ENCODE results near the gene ATF7IP. TPM values are rescaled to one million over a fixed set of nuclear protein-coding genes. Genes with fewer than 3 reads are reported as not detected.
A peak's percentile ranks its signal among the peaks of the same experiment; 100 is the strongest.

The ATF7IP gene
- polyA plus RNA-seq, 3 donors: 51.7 to 64.2 (median 55.5) TPM

GRCh38 chr12:14408208-14408607 is 42.7 kb downstream of the ATF7IP start:
- no peak for DNase-seq

GRCh38 chr12:14410177-14410576 is 44.7 kb downstream of the ATF7IP start:
- DNase-seq: no peak

GRCh38 chr12:14410841-14411569 is 45.5 kb downstream of the ATF7IP start:
- DNase-seq: no peak

- DNase-seq: peak; percentile 51
These were observed 51.2 kb downstream of the ATF7IP start for GRCh38 chr12:14416658-14417057.

GRCh38 chr12:14417715-14418114 is 52.2 kb downstream of the ATF7IP start:
- DNase-seq: peak; percentile 53

GRCh38 chr12:14418451-14418890 is 53.0 kb downstream of the ATF7IP start:
- DNase-seq: no peak

- no peak for DNase-seq
These were observed 57.2 kb downstream of the ATF7IP start for GRCh38 chr12:14422516-14423230.

GRCh38 chr12:14424545-14424944 is 59.1 kb downstream of the ATF7IP start:
- no peak for DNase-seq

GRCh38 chr12:14426792-14427191 is 61.3 kb downstream of the ATF7IP start:
- no peak for DNase-seq

GRCh38 chr12:14427929-14428328 is 62.4 kb downstream of the ATF7IP start:
- no peak for DNase-seq

GRCh38 chr12:14430394-14430986 is 65.0 kb downstream of the ATF7IP start:
- no peak for DNase-seq

GRCh38 chr12:14431975-14432374 is 66.5 kb downstream of the ATF7IP start:
- no peak for DNase-seq

- no peak for DNase-seq
These were observed 70.1 kb downstream of the ATF7IP start for GRCh38 chr12:14435627-14436026.

GRCh38 chr12:14442221-14442881 is 76.9 kb downstream of the ATF7IP start:
- no peak for DNase-seq

- no peak for DNase-seq
These were observed 78.0 kb downstream of the ATF7IP start for GRCh38 chr12:14443531-14443930.

- no peak for DNase-seq
These were observed 85.0 kb downstream of the ATF7IP start for GRCh38 chr12:14450479-14450878.

- DNase-seq: no peak
These were observed 86.9 kb downstream of the ATF7IP start for GRCh38 chr12:14452336-14452735.

GRCh38 chr12:14452865-14453264 is 87.4 kb downstream of the ATF7IP start:
- DNase-seq: no peak

GRCh38 chr12:14454098-14454907 is 88.8 kb downstream of the ATF7IP start:
- no peak for DNase-seq

GRCh38 chr12:14460212-14460841 is 94.8 kb downstream of the ATF7IP start:
- no peak for DNase-seq

- no peak for DNase-seq
These were observed 106.0 kb downstream of the ATF7IP start for GRCh38 chr12:14471497-14471896.
